ENCODE data around the gene ATOH1.

The ATOH1 gene

DNA sequence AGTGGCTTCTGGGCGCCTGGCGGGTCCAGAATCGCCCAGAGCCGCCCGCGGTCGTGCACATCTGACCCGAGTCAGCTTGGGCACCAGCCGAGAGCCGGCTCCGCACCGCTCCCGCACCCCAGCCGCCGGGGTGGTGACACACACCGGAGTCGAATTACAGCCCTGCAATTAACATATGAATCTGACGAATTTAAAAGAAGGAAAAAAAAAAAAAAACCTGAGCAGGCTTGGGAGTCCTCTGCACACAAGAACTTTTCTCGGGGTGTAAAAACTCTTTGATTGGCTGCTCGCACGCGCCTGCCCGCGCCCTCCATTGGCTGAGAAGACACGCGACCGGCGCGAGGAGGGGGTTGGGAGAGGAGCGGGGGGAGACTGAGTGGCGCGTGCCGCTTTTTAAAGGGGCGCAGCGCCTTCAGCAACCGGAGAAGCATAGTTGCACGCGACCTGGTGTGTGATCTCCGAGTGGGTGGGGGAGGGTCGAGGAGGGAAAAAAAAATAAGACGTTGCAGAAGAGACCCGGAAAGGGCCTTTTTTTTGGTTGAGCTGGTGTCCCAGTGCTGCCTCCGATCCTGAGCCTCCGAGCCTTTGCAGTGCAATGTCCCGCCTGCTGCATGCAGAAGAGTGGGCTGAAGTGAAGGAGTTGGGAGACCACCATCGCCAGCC, at the start of gene ATOH1:
Gene ATOH1, plus strand, starts transcription at position 422 of the 663 bp plus-strand sequence. Its CDS starts 174 bp downstream, at position 596.
- DNase-seq (ENCODE audit: low spot score), result no peak

DNA sequence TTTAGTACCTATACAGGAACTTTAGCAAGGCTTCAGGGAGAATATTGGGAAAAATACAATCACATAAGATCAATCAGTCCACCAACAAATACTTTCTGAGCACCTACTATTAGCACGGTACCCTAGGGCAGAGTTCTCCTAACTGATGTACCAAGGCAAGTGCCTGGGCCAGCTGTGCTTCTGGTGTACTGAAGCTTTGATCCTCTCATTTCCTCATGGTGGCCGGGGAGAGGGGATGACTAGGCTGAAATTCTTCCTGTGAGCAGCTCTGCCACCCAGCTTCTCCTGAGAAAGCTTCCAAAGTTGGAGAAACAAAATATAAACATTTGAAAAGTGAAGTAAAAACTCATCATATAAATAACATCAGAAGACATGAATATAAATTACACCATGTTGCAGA, 49.3 kb upstream of the ATOH1 start:
- DNase-seq (ENCODE audit: low spot score), result no peak

DNA sequence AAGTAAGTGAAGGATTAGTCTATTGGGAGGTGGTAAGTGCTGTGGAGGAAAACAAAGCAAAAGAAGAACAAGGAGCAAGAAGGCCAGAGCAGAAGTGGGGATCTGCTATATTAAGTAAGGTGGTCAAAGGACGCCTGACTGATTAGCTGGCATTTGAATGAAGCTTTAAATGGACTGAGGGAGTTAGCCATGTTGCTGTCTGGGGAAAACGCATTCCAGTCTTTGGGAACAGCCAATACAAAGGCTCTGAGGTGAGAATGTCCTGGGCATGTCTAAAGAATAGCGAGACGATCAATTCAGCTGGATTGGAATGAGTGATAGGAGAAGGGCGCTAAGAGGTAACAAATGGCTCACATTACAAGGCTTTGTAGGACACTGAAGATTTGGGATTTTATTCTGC, 48.5 kb upstream of the ATOH1 start:
- no peak for DNase-seq (ENCODE audit: low spot score)

GRCh38 chr4:93781198-93781597, 47.4 kb upstream of the ATOH1 start:
- DNase-seq (ENCODE audit: low spot score), result no peak

GRCh38 chr4:93786149-93786548, 42.4 kb upstream of the ATOH1 start:
- DNase-seq (ENCODE audit: low spot score), result no peak

GRCh38 chr4:93788712-93789111, 39.8 kb upstream of the ATOH1 start:
- no peak for DNase-seq (ENCODE audit: low spot score)

DNA sequence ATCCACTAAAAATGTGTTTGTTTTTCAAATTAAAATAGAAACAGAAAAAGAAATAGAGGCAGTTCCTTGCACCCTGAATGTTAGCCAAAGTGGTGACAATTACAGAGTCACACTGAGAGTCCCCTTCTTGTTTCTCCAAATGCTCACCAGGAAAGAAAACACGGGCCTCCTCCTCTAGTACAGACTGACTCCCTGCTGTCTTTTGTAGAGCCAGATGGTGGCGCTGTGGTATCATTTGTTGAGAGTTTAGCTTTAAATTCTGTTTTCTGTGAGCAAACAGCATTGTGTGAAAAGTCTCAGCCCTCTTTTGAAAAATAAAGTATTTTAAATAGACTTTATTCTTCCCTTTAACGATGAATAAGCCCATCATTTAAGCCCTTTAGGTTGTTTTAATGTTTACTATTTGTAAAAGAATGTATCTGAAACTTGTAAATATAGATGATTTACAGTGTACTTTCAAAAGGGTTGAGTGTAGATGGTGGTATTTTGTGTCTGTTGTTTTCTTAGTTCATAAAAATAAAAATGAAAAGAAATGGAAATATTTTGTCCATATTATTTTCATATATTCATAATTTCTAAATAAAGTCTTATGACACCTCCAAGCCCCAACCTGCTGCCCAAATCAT, 36.9 kb upstream of the ATOH1 start:
- peak; percentile 36 for DNase-seq (ENCODE audit: low spot score)

- DNase-seq (ENCODE audit: low spot score), result no peak
Measured at GRCh38 chr4:93802045-93802444, 26.5 kb upstream of the ATOH1 start.

GRCh38 chr4:93809773-93810172, 18.8 kb upstream of the ATOH1 start:
- no peak for DNase-seq (ENCODE audit: low spot score)

- no peak for DNase-seq (ENCODE audit: low spot score)
Measured at GRCh38 chr4:93810340-93810992, 18.1 kb upstream of the ATOH1 start.

- no peak for DNase-seq (ENCODE audit: low spot score)
Measured at GRCh38 chr4:93813092-93813491, 15.5 kb upstream of the ATOH1 start.

- no peak for DNase-seq (ENCODE audit: low spot score)
Measured at GRCh38 chr4:93814141-93814540, 14.4 kb upstream of the ATOH1 start.

DNA sequence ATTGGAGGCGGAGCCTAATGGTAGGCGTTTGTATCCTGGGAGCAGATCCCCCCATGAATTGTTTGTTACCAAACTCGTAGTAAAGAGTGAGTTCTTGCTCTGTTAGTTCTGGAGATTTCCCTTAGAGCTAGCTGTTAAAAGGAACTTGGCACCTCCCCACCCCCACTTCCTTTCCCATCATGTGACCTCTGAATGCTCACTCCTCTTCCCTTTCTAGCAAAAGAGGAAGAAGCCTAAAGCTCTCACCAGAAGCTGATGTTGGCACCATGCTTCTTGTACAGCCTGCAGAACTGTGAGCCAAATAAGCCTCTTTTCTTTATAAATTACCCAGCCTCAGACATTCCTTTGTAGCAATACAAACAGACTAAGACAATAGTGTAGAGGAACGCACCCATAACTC, 13.8 kb upstream of the ATOH1 start:
- DNase-seq (ENCODE audit: low spot score), result no peak

GRCh38 chr4:93825551-93826216, 2.9 kb upstream of the ATOH1 start:
- no peak for DNase-seq (ENCODE audit: low spot score)

DNA sequence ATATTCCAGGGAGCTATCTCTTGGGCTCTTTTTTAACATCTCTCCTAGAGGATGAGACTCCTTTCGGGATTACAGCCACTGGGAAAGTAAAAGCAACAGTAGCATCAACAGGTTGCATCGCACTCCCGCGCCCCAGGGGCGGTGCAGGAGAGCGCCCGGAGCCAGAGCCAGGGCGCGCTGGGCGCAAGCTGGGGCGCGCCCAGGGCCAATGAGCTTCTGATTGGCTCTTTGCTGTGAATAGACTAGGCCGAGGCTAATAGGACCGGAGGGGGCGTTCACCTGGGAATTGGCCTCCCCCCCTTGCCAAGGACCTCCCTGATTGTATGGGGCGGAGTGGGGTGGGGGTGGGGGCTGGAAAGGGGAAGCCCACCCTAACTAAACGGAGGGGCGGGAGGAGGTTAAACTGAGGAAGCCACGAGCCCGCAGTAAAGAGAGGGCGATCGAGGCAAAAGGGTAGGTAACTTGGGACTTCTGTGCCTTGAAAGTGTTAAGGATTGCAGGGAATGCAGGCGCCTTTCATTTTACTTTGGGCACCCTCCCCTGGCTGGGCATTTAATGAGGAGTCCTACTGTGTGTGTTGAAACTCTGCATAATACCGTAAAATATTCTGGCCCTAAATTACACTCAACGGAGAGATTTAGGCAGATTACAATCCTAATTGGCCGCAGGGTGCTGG, 1.1 kb upstream of the ATOH1 start:
- DNase-seq (ENCODE audit: low spot score), result no peak

DNA sequence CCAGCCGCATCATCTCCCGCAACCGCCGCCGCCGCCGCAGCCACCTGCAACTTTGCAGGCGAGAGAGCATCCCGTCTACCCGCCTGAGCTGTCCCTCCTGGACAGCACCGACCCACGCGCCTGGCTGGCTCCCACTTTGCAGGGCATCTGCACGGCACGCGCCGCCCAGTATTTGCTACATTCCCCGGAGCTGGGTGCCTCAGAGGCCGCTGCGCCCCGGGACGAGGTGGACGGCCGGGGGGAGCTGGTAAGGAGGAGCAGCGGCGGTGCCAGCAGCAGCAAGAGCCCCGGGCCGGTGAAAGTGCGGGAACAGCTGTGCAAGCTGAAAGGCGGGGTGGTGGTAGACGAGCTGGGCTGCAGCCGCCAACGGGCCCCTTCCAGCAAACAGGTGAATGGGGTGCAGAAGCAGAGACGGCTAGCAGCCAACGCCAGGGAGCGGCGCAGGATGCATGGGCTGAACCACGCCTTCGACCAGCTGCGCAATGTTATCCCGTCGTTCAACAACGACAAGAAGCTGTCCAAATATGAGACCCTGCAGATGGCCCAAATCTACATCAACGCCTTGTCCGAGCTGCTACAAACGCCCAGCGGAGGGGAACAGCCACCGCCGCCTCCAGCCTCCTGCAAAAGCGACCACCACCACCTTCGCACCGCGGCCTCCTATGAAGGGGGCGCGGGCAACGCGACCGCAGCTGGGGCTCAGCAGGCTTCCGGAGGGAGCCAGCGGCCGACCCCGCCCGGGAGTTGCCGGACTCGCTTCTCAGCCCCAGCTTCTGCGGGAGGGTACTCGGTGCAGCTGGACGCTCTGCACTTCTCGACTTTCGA, 654 bp downstream of the ATOH1 start:
- DNase-seq (ENCODE audit: low spot score), result no peak

DNA sequence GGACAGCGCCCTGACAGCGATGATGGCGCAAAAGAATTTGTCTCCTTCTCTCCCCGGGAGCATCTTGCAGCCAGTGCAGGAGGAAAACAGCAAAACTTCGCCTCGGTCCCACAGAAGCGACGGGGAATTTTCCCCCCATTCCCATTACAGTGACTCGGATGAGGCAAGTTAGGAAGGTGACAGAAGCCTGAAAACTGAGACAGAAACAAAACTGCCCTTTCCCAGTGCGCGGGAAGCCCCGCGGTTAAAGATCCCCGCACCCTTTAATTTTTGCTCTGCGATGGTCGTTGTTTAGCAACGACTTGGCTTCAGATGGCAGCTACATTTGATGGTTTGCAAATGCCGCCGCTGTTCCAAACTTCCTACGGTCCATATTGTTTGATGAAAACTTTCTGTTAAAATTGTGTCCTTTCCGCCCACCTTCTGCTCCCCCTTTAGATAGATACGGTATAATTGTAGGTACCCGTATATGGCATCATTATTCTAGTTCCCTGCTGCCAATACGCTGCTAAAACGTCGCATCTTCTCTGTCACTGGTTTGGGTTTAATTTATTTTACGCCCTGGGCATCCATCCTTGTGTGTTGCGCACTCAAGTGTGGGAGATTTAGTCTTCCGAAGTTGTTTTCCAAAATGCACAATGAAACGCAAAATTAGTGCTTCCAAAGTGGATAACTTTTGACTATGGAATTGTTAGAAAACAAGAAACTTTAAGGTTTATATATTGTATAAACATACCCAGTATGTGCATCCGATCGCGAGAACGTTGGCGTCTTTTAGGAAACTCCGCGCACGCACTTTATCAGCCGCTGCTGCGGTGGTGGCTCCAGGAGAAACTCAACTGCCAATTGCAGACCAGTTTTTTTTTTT, 1.5 kb downstream of the ATOH1 start:
- no peak for DNase-seq (ENCODE audit: low spot score)

DNA sequence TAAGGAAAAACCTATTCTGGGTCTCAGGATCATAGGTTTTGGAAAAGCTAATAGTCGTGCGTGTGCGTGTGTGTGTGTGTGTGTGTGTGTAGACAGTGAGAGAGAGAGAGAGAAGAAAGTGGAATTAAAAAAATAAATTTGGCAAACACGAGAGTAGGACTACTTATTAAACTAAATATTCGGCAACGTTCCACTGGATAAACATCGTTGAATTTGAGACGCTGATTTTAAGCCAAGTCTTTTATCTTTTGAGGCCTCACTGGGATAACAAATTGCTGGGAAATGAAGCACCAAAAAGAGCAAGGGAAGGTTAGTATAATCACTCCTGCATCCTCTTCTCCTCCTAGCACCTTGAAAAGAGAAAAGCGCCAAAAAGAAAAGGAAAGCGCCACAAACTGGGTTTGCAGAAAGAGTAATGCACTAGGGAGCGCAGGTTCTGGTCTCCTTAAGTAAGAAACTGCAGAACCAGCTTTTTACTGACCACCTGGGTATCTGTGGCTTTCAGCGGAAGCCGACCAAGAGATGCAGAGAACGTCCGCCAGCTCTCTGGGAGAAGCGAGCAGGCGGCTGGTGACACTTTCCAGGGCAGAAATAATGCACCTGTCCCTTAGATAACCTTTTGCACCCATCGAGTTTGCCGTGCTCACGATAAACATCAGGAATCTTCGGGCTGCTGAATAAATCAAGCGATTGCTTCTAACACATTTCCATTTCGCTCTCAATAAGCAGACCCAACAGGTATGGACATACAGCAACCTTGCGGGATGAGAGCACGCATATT, 3.4 kb downstream of the ATOH1 start:
- no peak for DNase-seq (ENCODE audit: low spot score)

- DNase-seq (ENCODE audit: low spot score), result no peak
Measured at GRCh38 chr4:93834249-93835066, 5.9 kb downstream of the ATOH1 start.
